HCT116 (cell line): Measurements from ENCODE around the gene FAM229A.

Experiments used
- ELF1 ChIP-seq: IDR thresholded peaks from 2 replicates; pipeline ENCODE4 v1.6.1; 2012; ENCODE audit warnings: low read depth, borderline replicate concordance
- EZH2 ChIP-seq: fragments of 200-600 bp; sonication (generic); IDR thresholded peaks from 2 replicates; pipeline ENCODE4 v1.6.1; 2017; ENCODE audit warnings: antibody characterized with exemption, mixed run types
- FOSL1 ChIP-seq: IDR thresholded peaks from 2 replicates; pipeline ENCODE4 v1.6.1; 2012; ENCODE audit warnings: low read depth
- POLR2A ChIP-seq: IDR thresholded peaks from 2 replicates; pipeline ENCODE4 v1.7.0; 2011; ENCODE audit warnings: borderline replicate concordance; ENCODE audit not compliant: insufficient read depth, insufficient read length; ENCODE audit errors: extremely low read depth
- RAD21 ChIP-seq: IDR thresholded peaks from 2 replicates; pipeline ENCODE4 v1.6.1; 2012; ENCODE audit warnings: low read depth, mild to moderate bottlenecking
- SIN3A ChIP-seq: IDR thresholded peaks from 2 replicates; pipeline ENCODE4 v1.6.1; 2012; ENCODE audit warnings: low read depth
- SP1 ChIP-seq: IDR thresholded peaks from 2 replicates; pipeline ENCODE4 v1.6.1; 2012; ENCODE audit warnings: low read depth
- YY1 ChIP-seq: IDR thresholded peaks from 2 replicates; pipeline ENCODE4 v1.6.1; 2011; ENCODE audit warnings: low read length, low read depth, moderate library complexity, mild to moderate bottlenecking; ENCODE audit not compliant: insufficient replicate concordance; ENCODE audit errors: extremely low read depth
- ZNF274 ChIP-seq: fragments of 200-500 bp; sonication (Bioruptor generic); IDR thresholded peaks from 2 replicates; pipeline ENCODE4 v1.6.1; 2014; ENCODE audit warnings: mild to moderate bottlenecking, low read depth, low read length, inconsistent platforms
- TF ChIP-seq, protein P1 (sequence below), 3 experiments: fragments of 200-600 bp in 1 of 3; sonication (generic) in 1 of 3; IDR thresholded peaks in 2 of 3; conservative IDR thresholded peaks in 1 of 3; 2 replicates each; pipeline ENCODE4 v1.5.1; 2012 to 2017; ENCODE audit warnings: low read depth in 2 of 3, low read length in 2 of 3, antibody characterized with exemption in 1 of 3, borderline replicate concordance in 1 of 3, control low read depth in 1 of 3, mild to moderate bottlenecking in 1 of 3, mixed read lengths in 1 of 3, mixed run types in 1 of 3, moderate library complexity in 1 of 3; ENCODE audit not compliant: insufficient read depth in 1 of 3
- TF ChIP-seq, protein P2 (sequence below): IDR thresholded peaks from 2 replicates; pipeline ENCODE4 v1.6.1; 2012
- TF ChIP-seq, protein P3 (sequence below): IDR thresholded peaks from 2 replicates; pipeline ENCODE4 v1.6.1; 2011; ENCODE audit warnings: mild to moderate bottlenecking, low read length, moderate library complexity; ENCODE audit not compliant: insufficient replicate concordance; ENCODE audit errors: extremely low read depth
- TF ChIP-seq, protein P4 (sequence below): IDR thresholded peaks from 2 replicates; pipeline ENCODE4 v1.6.1; 2012; ENCODE audit warnings: low read depth
- TF ChIP-seq, protein P5 (sequence below): IDR thresholded peaks from 2 replicates; pipeline ENCODE4 v1.6.1; 2012

DNA sequence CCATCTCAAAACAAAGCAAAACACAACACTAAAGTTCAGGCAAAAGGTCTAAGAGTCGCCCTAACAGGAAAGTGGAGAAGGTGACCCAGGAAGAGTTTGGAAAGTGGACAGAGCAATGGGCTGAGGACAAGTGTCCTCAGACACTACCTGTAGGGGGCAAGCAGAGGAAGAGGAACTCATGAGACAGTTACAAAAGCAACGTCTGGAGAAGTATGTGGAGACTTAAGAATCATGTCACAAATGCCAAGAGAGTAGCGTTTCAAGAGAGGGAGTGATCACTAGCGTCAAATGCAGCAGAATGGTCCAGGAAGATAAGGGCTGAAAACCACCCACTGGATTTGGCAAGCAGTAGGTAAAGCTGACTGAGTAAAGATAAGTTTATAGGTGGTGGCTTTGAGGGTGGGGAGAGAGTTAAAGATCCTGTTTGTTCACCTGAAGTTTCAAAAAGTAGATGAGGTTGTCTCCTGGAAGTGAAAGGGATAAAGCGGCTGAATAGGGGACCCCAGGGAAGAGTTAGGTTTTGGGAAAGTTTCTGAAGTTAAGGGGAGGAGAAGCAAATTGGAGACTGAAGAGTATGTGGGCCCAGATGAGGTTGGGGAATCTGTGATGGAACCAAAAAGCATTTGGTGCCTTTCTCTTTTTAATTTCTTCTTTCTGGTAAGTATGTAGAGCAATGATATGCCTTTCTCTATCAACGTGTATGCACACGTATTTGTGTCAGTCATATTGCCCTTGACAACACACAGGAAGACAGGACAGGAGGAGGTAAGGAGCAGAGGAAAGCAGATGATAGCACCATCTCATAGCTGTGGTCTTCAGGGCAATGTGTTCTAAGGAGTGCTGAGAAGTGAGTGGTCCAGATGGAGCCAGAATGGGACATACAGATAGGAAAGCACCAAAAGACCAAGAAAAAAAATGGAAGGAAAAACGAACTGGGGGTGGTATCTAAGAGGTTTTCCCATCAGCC is 28.9 kb upstream of the FAM229A start:
- TF ChIP-seq, protein P1, sequence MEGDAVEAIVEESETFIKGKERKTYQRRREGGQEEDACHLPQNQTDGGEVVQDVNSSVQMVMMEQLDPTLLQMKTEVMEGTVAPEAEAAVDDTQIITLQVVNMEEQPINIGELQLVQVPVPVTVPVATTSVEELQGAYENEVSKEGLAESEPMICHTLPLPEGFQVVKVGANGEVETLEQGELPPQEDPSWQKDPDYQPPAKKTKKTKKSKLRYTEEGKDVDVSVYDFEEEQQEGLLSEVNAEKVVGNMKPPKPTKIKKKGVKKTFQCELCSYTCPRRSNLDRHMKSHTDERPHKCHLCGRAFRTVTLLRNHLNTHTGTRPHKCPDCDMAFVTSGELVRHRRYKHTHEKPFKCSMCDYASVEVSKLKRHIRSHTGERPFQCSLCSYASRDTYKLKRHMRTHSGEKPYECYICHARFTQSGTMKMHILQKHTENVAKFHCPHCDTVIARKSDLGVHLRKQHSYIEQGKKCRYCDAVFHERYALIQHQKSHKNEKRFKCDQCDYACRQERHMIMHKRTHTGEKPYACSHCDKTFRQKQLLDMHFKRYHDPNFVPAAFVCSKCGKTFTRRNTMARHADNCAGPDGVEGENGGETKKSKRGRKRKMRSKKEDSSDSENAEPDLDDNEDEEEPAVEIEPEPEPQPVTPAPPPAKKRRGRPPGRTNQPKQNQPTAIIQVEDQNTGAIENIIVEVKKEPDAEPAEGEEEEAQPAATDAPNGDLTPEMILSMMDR (IDR thresholded peaks at IDR 0.05 in 2 of 3, conservative IDR thresholded peaks at IDR 0.05 in 1 of 3; ENCODE audit: borderline replicate concordance in 1 of 3, insufficient read depth in 1 of 3, low read depth in 2 of 3, low read length in 2 of 3): no peak
- TF ChIP-seq ZNF274 (no peak), EZH2 (no peak), YY1 (no peak), POLR2A (no peak), RAD21 (no peak), FOSL1 (no peak), ELF1 (no peak), SIN3A (no peak), SP1 (no peak)
- TF ChIP-seq, protein P2, sequence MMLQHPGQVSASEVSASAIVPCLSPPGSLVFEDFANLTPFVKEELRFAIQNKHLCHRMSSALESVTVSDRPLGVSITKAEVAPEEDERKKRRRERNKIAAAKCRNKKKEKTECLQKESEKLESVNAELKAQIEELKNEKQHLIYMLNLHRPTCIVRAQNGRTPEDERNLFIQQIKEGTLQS: no peak
- TF ChIP-seq, protein P3, sequence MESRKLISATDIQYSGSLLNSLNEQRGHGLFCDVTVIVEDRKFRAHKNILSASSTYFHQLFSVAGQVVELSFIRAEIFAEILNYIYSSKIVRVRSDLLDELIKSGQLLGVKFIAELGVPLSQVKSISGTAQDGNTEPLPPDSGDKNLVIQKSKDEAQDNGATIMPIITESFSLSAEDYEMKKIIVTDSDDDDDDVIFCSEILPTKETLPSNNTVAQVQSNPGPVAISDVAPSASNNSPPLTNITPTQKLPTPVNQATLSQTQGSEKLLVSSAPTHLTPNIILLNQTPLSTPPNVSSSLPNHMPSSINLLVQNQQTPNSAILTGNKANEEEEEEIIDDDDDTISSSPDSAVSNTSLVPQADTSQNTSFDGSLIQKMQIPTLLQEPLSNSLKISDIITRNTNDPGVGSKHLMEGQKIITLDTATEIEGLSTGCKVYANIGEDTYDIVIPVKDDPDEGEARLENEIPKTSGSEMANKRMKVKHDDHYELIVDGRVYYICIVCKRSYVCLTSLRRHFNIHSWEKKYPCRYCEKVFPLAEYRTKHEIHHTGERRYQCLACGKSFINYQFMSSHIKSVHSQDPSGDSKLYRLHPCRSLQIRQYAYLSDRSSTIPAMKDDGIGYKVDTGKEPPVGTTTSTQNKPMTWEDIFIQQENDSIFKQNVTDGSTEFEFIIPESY: no peak
- TF ChIP-seq, protein P4, sequence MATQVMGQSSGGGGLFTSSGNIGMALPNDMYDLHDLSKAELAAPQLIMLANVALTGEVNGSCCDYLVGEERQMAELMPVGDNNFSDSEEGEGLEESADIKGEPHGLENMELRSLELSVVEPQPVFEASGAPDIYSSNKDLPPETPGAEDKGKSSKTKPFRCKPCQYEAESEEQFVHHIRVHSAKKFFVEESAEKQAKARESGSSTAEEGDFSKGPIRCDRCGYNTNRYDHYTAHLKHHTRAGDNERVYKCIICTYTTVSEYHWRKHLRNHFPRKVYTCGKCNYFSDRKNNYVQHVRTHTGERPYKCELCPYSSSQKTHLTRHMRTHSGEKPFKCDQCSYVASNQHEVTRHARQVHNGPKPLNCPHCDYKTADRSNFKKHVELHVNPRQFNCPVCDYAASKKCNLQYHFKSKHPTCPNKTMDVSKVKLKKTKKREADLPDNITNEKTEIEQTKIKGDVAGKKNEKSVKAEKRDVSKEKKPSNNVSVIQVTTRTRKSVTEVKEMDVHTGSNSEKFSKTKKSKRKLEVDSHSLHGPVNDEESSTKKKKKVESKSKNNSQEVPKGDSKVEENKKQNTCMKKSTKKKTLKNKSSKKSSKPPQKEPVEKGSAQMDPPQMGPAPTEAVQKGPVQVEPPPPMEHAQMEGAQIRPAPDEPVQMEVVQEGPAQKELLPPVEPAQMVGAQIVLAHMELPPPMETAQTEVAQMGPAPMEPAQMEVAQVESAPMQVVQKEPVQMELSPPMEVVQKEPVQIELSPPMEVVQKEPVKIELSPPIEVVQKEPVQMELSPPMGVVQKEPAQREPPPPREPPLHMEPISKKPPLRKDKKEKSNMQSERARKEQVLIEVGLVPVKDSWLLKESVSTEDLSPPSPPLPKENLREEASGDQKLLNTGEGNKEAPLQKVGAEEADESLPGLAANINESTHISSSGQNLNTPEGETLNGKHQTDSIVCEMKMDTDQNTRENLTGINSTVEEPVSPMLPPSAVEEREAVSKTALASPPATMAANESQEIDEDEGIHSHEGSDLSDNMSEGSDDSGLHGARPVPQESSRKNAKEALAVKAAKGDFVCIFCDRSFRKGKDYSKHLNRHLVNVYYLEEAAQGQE: no peak
- TF ChIP-seq, protein P5, sequence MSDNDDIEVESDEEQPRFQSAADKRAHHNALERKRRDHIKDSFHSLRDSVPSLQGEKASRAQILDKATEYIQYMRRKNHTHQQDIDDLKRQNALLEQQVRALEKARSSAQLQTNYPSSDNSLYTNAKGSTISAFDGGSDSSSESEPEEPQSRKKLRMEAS: no peak
